Measurements from ENCODE around the gene GSTP1.
"Not testable (repeated sequence)": the region's sequence is repeated elsewhere in the genome, so short reads cannot be mapped to it uniquely, and the experiment has no call there.

GSTP1 gene

GRCh38 chr11:67562963-67563704 is 20.5 kb upstream of the GSTP1 start:
- intact Hi-C loops (cut with DNase I), result no loop called here
- DNase-seq, result peak in 1 of 10 donors; percentile 7

GRCh38 chr11:67563705-67564114 is 19.9 kb upstream of the GSTP1 start:
- DNase-seq, result peak in 2 of 10 donors; percentile 3 to 39

GRCh38 chr11:67564230-67564629 is 19.4 kb upstream of the GSTP1 start:
- intact Hi-C loops (cut with DNase I), result no loop called here
- DNase-seq, result no peak

More at GRCh38 chr11:67563705-67564114, 19.9 kb upstream of the GSTP1 start:
- intact Hi-C loops (cut with DNase I), result not testable (repeated sequence)

GRCh38 chr11:67571443-67571842 is 12.2 kb upstream of the GSTP1 start:
- intact Hi-C loops (cut with DNase I), result no loop called here
- DNase-seq, result no peak

- intact Hi-C loops (cut with DNase I), result no loop called here
- no peak for DNase-seq
Measured at GRCh38 chr11:67572305-67572704, 11.3 kb upstream of the GSTP1 start.

GRCh38 chr11:67572747-67573419 is 10.7 kb upstream of the GSTP1 start:
- intact Hi-C loops (cut with DNase I), result no loop called here
- peak in 7 of 10 donors; percentile 39 to 92 (median 53) for DNase-seq

GRCh38 chr11:67574938-67575337 is 8.7 kb upstream of the GSTP1 start:
- no peak for DNase-seq
- intact Hi-C loops (cut with DNase I), result no loop called here

- intact Hi-C loops (cut with DNase I), result no loop called here
- DNase-seq, result peak in 1 of 10 donors; percentile 68
Measured at GRCh38 chr11:67576735-67577475, 6.7 kb upstream of the GSTP1 start.

GRCh38 chr11:67577951-67578350 is 5.7 kb upstream of the GSTP1 start:
- intact Hi-C loops (cut with DNase I), result no loop called here
- DNase-seq, result no peak

GRCh38 chr11:67581469-67581868 is 2.1 kb upstream of the GSTP1 start:
- intact Hi-C loops (cut with DNase I), result loop anchor here (10.0 kb wide), 1 partner anchor 67 kb away; no protein-coding TSS in a partner anchor
- DNase-seq, result peak in 1 of 10 donors; percentile 32

- peak in 1 of 10 donors; percentile 0 for DNase-seq
- intact Hi-C loops (cut with DNase I), result loop anchor here (10.0 kb wide), 1 partner anchor 67 kb away; no protein-coding TSS in a partner anchor
Measured at GRCh38 chr11:67582011-67582410, 1.6 kb upstream of the GSTP1 start.

GRCh38 chr11:67584205-67584880 is 731 bp downstream of the GSTP1 start:
- DNase-seq, result peak in 8 of 10 donors; percentile 27 to 90 (median 54)
- intact Hi-C loops (cut with DNase I), result loop anchor here (1.0 to 10.0 kb wide), 2 partner anchors 22 to 70 kb away; partner anchors contain the start of gene NDUFV1

- intact Hi-C loops (cut with DNase I), result loop anchor here (1.0 to 10.0 kb wide), 2 partner anchors 21 to 70 kb away; partner anchors contain the start of gene NDUFV1
- DNase-seq, result peak in 1 of 10 donors; percentile 78
Measured at GRCh38 chr11:67584881-67585873, 1.6 kb downstream of the GSTP1 start.

GRCh38 chr11:67585911-67586310 is 2.3 kb downstream of the GSTP1 start:
- intact Hi-C loops (cut with DNase I), result loop anchor here (10.0 kb wide), 1 partner anchor 71 kb away; no protein-coding TSS in a partner anchor
- no peak for DNase-seq

- intact Hi-C loops (cut with DNase I), result loop anchor here (10.0 kb wide), 1 partner anchor 72 kb away; no protein-coding TSS in a partner anchor
- peak in 1 of 10 donors; percentile 48 for DNase-seq
Measured at GRCh38 chr11:67586568-67587250, 3.1 kb downstream of the GSTP1 start.

GRCh38 chr11:67588136-67588503 is 4.5 kb downstream of the GSTP1 start:
- intact Hi-C loops (cut with DNase I), result loop anchor here (10.0 kb wide), 1 partner anchor 73 kb away; no protein-coding TSS in a partner anchor
- peak in 1 of 10 donors; percentile 52 for DNase-seq

- intact Hi-C loops (cut with DNase I), result loop anchor here (10.0 kb wide), 1 partner anchor 74 kb away; no protein-coding TSS in a partner anchor
- DNase-seq, result peak in 1 of 10 donors; percentile 13
Measured at GRCh38 chr11:67588899-67589415, 5.3 kb downstream of the GSTP1 start.

Data from posterior cingulate gyrus (tissue), 11 donors.